Naive thymus-derived CD4-positive, alpha-beta T cell (primary cell): ENCODE results near the gene LRRC59. TPM values are rescaled to one million over a fixed set of nuclear protein-coding genes. Genes with fewer than 3 reads are reported as not detected.
A peak's percentile ranks its signal among the peaks of the same experiment; 100 is the strongest.

ENCODE experiments used
- ATAC-seq: fragments of 150-1000 bp; cut with Tn5 transposase; 2 replicates; pipeline ENCODE4 v1.10.0; 2021; ENCODE audit warnings: mild to moderate bottlenecking, moderate library complexity
- CTCF ChIA-PET: fragments of 350-600 bp; sonication (Branson Sonifier 250); formaldehyde crosslinking; loops from one replicate; lab custom pipeline; 2021; ENCODE audit warnings: antibody characterized with exemption; lab: Charles Lee
- POLR2A ChIA-PET: fragments of 350-600 bp; sonication (Branson Sonifier 250); formaldehyde crosslinking; loops from one replicate; lab custom pipeline; 2021; ENCODE audit warnings: antibody characterized with exemption, inconsistent platforms; lab: Charles Lee
- DNase-seq, 9 donors: peaks; one replicate each; pipeline versions ENCODE4 v3.0.0 to v3.0.0-alpha.2; 2020 to 2022; ENCODE audit warnings: mixed read lengths in 1 of 9
- H3K27ac ChIP-seq: one replicate; pipeline ENCODE4 v1.7.0; 2013; ENCODE audit warnings: mild to moderate bottlenecking, low read depth, low read length, moderate library complexity
- H3K27me3 ChIP-seq, 2 donors: one replicate each; pipeline ENCODE4 v1.7.0; 2013; ENCODE audit warnings: low read length in 2 of 2, mild to moderate bottlenecking in 2 of 2, moderate library complexity in 2 of 2; ENCODE audit not compliant: control insufficient read depth in 2 of 2, insufficient read depth in 2 of 2
- H3K36me3 ChIP-seq, 3 experiments: 1 replicate in 2 of 3; 2 replicates in 1 of 3; pipeline ENCODE4 v1.7.0; 2013; ENCODE audit warnings: low read length in 3 of 3, mild to moderate bottlenecking in 3 of 3, moderate library complexity in 1 of 3; ENCODE audit not compliant: insufficient read depth in 3 of 3, control insufficient read depth in 2 of 3
- H3K4me1 ChIP-seq, 2 donors: one replicate each; pipeline ENCODE4 v1.7.0; 2013; ENCODE audit warnings: low read length in 2 of 2, mild to moderate bottlenecking in 2 of 2, moderate library complexity in 1 of 2; ENCODE audit not compliant: control insufficient read depth in 2 of 2, insufficient read depth in 2 of 2
- H3K4me3 ChIP-seq: 2 replicates; pipeline ENCODE4 v1.7.0; 2013; ENCODE audit warnings: mild to moderate bottlenecking, low read length
- H3K9me3 ChIP-seq, 3 experiments: 1 replicate in 2 of 3; 2 replicates in 1 of 3; pipeline ENCODE4 v1.7.0; 2013; ENCODE audit warnings: low read length in 3 of 3; ENCODE audit not compliant: control insufficient read depth in 2 of 3
- H3K27ac Mint-ChIP-seq, 9 donors: one replicate each; pipeline ENCODE4 v1.8.0; 2020 to 2022; ENCODE audit warnings: mixed read lengths in 9 of 9, mild to moderate bottlenecking in 8 of 9, moderate library complexity in 5 of 9, inconsistent platforms in 2 of 9
- H3K27me3 Mint-ChIP-seq, 5 donors: one replicate each; pipeline ENCODE4 v1.8.0; 2021 to 2022; ENCODE audit warnings: mixed read lengths in 5 of 5, mild to moderate bottlenecking in 1 of 5
- H3K36me3 Mint-ChIP-seq, 5 donors: one replicate each; pipeline ENCODE4 v1.8.0; 2020 to 2022; ENCODE audit warnings: mixed read lengths in 5 of 5, mild to moderate bottlenecking in 3 of 5, inconsistent platforms in 1 of 5
- H3K4me1 Mint-ChIP-seq, 7 donors: one replicate each; pipeline ENCODE4 v1.8.0; 2020 to 2022; ENCODE audit warnings: mixed read lengths in 7 of 7, mild to moderate bottlenecking in 3 of 7, inconsistent platforms in 1 of 7
- H3K4me3 Mint-ChIP-seq, 10 donors: one replicate each; pipeline ENCODE4 v1.8.0; 2020 to 2022; ENCODE audit warnings: mild to moderate bottlenecking in 10 of 10, mixed read lengths in 10 of 10, moderate library complexity in 6 of 10, inconsistent platforms in 2 of 10
- H3K9me3 Mint-ChIP-seq, 11 donors: one replicate each; pipeline ENCODE4 v1.8.0; 2020 to 2022; ENCODE audit warnings: mixed read lengths in 11 of 11, mild to moderate bottlenecking in 4 of 11, inconsistent platforms in 1 of 11, moderate library complexity in 1 of 11
- intact Hi-C, 2 donors: fragments of 100-400 bp; cut with micrococcal nuclease; formaldehyde crosslinking; loops; one replicate each; pipeline ENCODE4 v1.15.1; 2023
- polyA plus RNA-seq, 2 donors: library from polyadenylated mRNA; unstranded; fragments of 300-500 nt; fragmentation: Illumina TruSeq; gene quantifications; one replicate each; pipeline ENCODE4 v1.2.3, GENCODE V29; 2021
- total RNA-seq, 6 experiments: library from RNA in 5 of 6; stranded (reverse) in 5 of 6; gene quantifications; 1 replicate in 5 of 6; 2 replicates in 1 of 6; pipeline ENCODE4 v1.2.3 and lab custom pipeline; 2021 to 2026

Gene LRRC59
- total and polyA plus RNA-seq, 7 experiments from 2014 or later: 13.4 to 67.1 (median 28.5) TPM

- Mint-ChIP-seq H3K4me1 (peaks cover 11 to 58% (median 41%) of the 10 kb centered on the region in 7 donors), H3K4me3 (peak overlapping the region; percentile 82 to 91 (median 87)), H3K9me3 (peaks cover 0 to 1% (median 0%) of the 10 kb centered on the region in 11 donors), H3K27ac (peak overlapping the region in 8 of 9 donors; percentile 25 to 88 (median 71)), H3K36me3 (peaks cover 0 to 4% (median 0%) of the 10 kb centered on the region in 5 donors), H3K27me3 (no peaks in the 10 kb centered on the region)
- no peak overlapping the region for H3K27ac ChIP-seq
- peaks cover 29 to 30% of the 10 kb centered on the region in 2 donors for H3K4me1 ChIP-seq
- CTCF ChIA-PET: interaction anchor here (0.7 kb wide), 1 partner anchor 435 kb away, joined by 4 read pairs; no protein-coding TSS in a partner anchor
- no peaks in the 10 kb centered on the region for H3K27me3 ChIP-seq
- intact Hi-C loops: no loop called here
- no peaks in the 10 kb centered on the region for H3K36me3 ChIP-seq
- ATAC-seq: no peak
- peak overlapping the region; percentile 67 for H3K4me3 ChIP-seq
- no peaks in the 10 kb centered on the region for H3K9me3 ChIP-seq
- DNase-seq: no peak
- POLR2A ChIA-PET: interaction anchor here (0.7 to 2.1 kb wide), 2 partner anchors 27 to 343 kb away, joined by 3 to 12 read pairs; partner anchors contain the start of gene LRRC59
Measured at GRCh38 chr17:50424996-50425681, 27.8 kb upstream of the LRRC59 start.

DNA sequence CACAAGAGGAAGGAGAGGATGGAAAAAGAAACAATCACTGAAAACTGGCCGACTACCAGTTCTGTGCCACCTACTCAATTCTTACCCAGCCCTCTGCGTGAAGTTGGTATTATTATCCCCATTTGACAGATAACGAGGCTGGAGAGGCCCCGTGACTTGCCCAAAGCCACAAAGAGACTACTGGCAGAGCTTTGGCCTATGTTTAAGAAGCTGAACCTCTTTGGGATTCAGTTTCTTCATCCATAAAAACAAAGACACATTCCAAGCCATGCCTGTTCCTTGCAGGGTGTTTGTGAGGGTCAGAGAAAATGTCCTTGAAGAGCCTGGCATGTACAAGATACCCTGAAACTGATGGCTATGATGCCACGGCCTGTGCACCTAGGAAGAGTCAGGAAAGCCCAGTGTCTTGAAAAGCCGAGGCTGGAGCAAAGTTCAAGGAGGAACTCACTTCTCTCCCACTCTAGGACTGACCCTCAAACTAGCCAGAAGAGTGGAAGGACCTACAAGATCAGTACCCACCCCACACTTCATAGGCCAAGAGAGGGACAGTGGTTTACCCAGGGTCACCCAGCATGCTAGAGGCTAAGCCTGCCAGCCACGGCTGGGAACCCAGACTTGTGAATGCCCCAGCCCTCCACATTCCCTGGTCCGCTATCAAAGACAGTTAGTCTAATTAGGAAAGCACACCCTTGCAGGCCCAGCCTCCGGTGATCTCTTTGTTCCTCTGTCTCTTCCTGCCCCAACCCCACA lies 27.1 kb upstream of the LRRC59 start:
- no peaks in the 10 kb centered on the region for H3K27me3 Mint-ChIP-seq
- ATAC-seq (no peak), DNase-seq (no peak)
- peaks cover 0 to 4% (median 0%) of the 10 kb centered on the region in 5 donors for H3K36me3 Mint-ChIP-seq
- H3K9me3 ChIP-seq: no peaks in the 10 kb centered on the region
- H3K4me1 Mint-ChIP-seq: peaks cover 12 to 62% (median 44%) of the 10 kb centered on the region in 7 donors
- peak overlapping the region in 6 of 10 donors; percentile 17 to 89 (median 50) for H3K4me3 Mint-ChIP-seq
- ChIA-PET POLR2A (no interaction called here), CTCF (no interaction called here)
- H3K4me1 ChIP-seq: peaks cover 29 to 30% of the 10 kb centered on the region in 2 donors
- H3K27ac ChIP-seq: no peak overlapping the region
- H3K36me3 ChIP-seq: no peaks in the 10 kb centered on the region
- no peaks in the 10 kb centered on the region for H3K27me3 ChIP-seq
- peak overlapping the region in 2 of 9 donors; percentile 43 to 60 for H3K27ac Mint-ChIP-seq
- intact Hi-C loops: no loop called here
- H3K4me3 ChIP-seq: no peak overlapping the region
- peaks cover 0 to 1% (median 0%) of the 10 kb centered on the region in 11 donors for H3K9me3 Mint-ChIP-seq

DNA sequence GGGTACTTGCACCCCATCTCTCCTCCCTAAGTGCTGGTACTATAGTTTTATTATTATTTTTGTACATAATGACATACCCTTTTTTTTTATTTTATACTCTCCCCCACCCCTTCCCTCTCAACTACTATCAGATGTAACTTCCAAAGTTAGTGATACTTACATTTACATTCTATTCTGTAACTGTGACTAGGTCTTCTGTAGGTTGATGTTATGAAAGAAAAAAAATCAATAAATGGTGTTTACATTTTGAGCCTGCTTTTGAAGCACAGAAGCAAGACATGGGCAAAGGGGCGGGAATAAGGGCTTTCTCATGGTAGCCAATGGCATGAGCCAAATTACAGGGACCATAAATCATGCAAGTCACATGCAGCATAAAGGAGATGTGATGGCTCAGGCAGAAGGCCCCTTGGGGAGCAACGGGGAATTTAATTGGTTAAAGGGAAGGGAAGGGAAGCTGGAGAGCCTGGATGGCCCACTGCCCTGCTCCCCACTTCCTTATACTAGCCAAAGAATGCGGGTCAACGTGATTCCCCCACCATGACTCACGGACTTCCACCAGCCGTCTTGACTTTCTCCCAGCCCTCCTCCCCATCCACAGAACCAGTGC lies 26.3 kb upstream of the LRRC59 start:
- POLR2A ChIA-PET: no interaction called here
- no peaks in the 10 kb centered on the region for H3K36me3 ChIP-seq
- intact Hi-C loops: no loop called here
- Mint-ChIP-seq H3K4me3 (peak overlapping the region in 3 of 10 donors; percentile 19 to 42 (median 21)), H3K4me1 (peaks cover 19 to 66% (median 45%) of the 10 kb centered on the region in 7 donors), H3K9me3 (peaks cover 2 to 8% (median 7%) of the 10 kb centered on the region in 11 donors), H3K27me3 (peaks cover 0 to 4% (median 0%) of the 10 kb centered on the region in 5 donors), H3K36me3 (peaks cover 0 to 7% (median 4%) of the 10 kb centered on the region in 5 donors), H3K27ac (peak overlapping the region in 4 of 9 donors; percentile 17 to 60 (median 32))
- no peak overlapping the region for H3K4me3 ChIP-seq
- H3K4me1 ChIP-seq: peaks cover 29 to 30% of the 10 kb centered on the region in 2 donors
- peaks cover 0 to 3% (median 0%) of the 10 kb centered on the region in 3 experiments for H3K9me3 ChIP-seq
- H3K27me3 ChIP-seq: no peaks in the 10 kb centered on the region
- CTCF ChIA-PET: interaction anchor here (0.8 kb wide), 1 partner anchor 26 kb away, joined by 3 read pairs; the partner anchor contains the start of gene LRRC59
- no peak overlapping the region for H3K27ac ChIP-seq
- ATAC-seq: no peak
- no peak for DNase-seq

GRCh38 chr17:50422738-50423137 lies 25.4 kb upstream of the LRRC59 start:
- Histone ChIP-seq H3K27me3 (no peaks in the 10 kb centered on the region), H3K27ac (no peak overlapping the region), H3K4me3 (no peak overlapping the region), H3K9me3 (peaks cover 0 to 3% (median 0%) of the 10 kb centered on the region in 3 experiments), H3K4me1 (peaks cover 29 to 30% of the 10 kb centered on the region in 2 donors), H3K36me3 (no peaks in the 10 kb centered on the region)
- ATAC-seq: no peak
- Mint-ChIP-seq H3K4me1 (peaks cover 19 to 63% (median 42%) of the 10 kb centered on the region in 7 donors), H3K27me3 (peaks cover 0 to 8% (median 0%) of the 10 kb centered on the region in 5 donors), H3K36me3 (peaks cover 0 to 7% (median 4%) of the 10 kb centered on the region in 5 donors), H3K4me3 (peak overlapping the region in 3 of 10 donors; percentile 16 to 34 (median 17)), H3K9me3 (peaks cover 2 to 8% (median 7%) of the 10 kb centered on the region in 11 donors), H3K27ac (peak overlapping the region in 3 of 9 donors; percentile 3 to 67 (median 37))
- DNase-seq: no peak
- POLR2A ChIA-PET: interaction anchor here (1.5 kb wide), 1 partner anchor 27 kb away, joined by 7 read pairs; no protein-coding TSS in a partner anchor
- CTCF ChIA-PET: interaction anchor here (0.8 to 1.4 kb wide), 2 partner anchors 25 kb away, joined by 3 to 4 read pairs; partner anchors contain the start of gene LRRC59
- intact Hi-C loops: no loop called here

DNA sequence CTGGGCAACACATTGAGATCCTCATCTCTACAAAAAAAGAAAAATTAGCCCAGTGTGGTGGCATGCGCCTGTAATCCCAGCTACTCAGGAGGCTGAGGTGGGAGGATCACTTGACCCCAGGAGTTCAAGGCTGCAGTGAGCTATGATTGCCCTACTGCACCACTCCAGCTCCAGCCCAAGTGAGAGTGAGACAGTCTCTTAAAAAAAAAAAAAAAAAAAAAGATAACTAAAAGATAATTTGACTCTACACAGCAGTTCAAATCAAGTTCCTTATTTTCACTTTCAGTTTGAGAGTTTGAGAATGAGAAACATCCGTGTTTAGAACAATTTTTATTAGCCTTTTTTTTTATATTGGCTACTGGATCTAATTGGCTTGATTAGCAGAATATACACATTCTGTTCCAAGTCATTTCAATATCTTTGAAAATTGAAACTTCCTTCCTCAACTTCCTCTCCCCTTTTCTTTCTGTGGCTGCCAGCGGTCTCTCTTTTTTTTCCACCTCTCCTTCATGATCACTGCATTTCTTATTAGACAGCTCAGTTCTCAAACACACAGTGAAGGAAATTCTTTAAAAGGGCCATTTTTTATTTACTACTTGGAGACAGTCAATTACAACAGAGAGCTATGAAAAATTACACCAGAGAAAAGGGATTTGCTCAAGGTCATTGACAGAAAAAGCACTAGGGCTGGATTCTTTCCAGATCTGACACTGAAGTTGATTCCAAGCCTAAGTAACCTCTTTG lies 24.2 kb upstream of the LRRC59 start:
- no peaks in the 10 kb centered on the region for H3K27me3 ChIP-seq
- H3K27me3 Mint-ChIP-seq: peaks cover 0 to 16% (median 0%) of the 10 kb centered on the region in 5 donors
- POLR2A ChIA-PET: interaction anchor here (1.0 to 2.0 kb wide), 4 partner anchors 11 to 58 kb away, joined by 3 to 7 read pairs (median 6); partner anchors contain the start of gene LRRC59
- H3K9me3 ChIP-seq: peaks cover 0 to 3% (median 0%) of the 10 kb centered on the region in 3 experiments
- peaks cover 0 to 7% (median 4%) of the 10 kb centered on the region in 5 donors for H3K36me3 Mint-ChIP-seq
- H3K4me1 ChIP-seq: peaks cover 18 to 20% of the 10 kb centered on the region in 2 donors
- DNase-seq (peak in 5 of 9 donors; percentile 16 to 35 (median 26)), ATAC-seq (no peak)
- CTCF ChIA-PET: interaction anchor here (0.7 to 1.4 kb wide), 3 partner anchors 24 to 64 kb away, joined by 3 to 4 read pairs (median 4); partner anchors contain the start of genes LRRC59 and RSAD1
- peak overlapping the region; percentile 62 to 94 (median 83) for H3K4me3 Mint-ChIP-seq
- H3K36me3 ChIP-seq: no peaks in the 10 kb centered on the region
- intact Hi-C loops: loop anchor here (1.0 kb wide), 2 partner anchors 24 to 58 kb away; partner anchors contain the start of gene LRRC59 (in 2 of the 2)
- peak overlapping the region; percentile 50 for H3K4me3 ChIP-seq
- H3K4me1 Mint-ChIP-seq: peaks cover 10 to 50% (median 29%) of the 10 kb centered on the region in 7 donors
- H3K27ac ChIP-seq: peak overlapping the region; percentile 72
- H3K9me3 Mint-ChIP-seq: peaks cover 2 to 9% (median 7%) of the 10 kb centered on the region in 11 donors
- peak overlapping the region; percentile 76 to 97 (median 91) for H3K27ac Mint-ChIP-seq
